NCI-H2107 treated with DMSO at 0.1 percent for 48 hours (cell line): ENCODE results near the gene PJA2.

Experiments used
- DNase-seq: peaks from one replicate; lab custom pipeline; 2025; ENCODE audit not compliant: unreplicated experiment; lab: John Stamatoyannopoulos, UW

PJA2 gene

GRCh38 chr5:109410389-109411148 is 795 bp upstream of the PJA2 start:
- peak; percentile 12 for DNase-seq

GRCh38 chr5:109408991-109409843 is 557 bp downstream of the PJA2 start:
- peak; percentile 36 for DNase-seq

GRCh38 chr5:109407913-109408312 is 1.9 kb downstream of the PJA2 start:
- DNase-seq = no peak

- no peak for DNase-seq
Measured at GRCh38 chr5:109406719-109407118, 3.1 kb downstream of the PJA2 start.

DNA sequence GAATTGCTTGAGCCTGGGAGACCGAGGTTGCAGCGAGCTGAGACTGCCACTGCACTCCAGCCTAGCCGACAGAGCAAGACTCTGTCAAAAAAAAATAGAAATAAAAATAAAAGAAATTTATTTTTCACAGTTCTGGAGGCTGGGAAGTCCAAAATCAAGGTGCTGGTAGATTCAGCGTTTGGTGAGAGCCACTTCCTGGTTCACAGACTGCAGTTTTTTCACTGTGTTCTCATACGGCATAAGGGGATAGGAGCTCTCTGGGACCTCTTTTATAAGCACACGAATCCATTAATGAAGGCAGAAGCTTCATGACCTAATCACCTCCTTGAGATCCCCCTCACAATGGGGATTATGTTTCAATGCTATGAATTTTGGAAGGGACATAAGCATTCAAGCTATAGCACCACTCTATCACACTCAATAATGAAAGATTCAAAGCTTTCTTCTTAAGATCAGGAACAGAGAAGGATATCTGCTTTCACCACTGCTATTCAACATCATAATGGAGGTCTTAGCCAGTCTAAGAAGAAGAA is 5.3 kb downstream of the PJA2 start:
- no peak for DNase-seq

DNA sequence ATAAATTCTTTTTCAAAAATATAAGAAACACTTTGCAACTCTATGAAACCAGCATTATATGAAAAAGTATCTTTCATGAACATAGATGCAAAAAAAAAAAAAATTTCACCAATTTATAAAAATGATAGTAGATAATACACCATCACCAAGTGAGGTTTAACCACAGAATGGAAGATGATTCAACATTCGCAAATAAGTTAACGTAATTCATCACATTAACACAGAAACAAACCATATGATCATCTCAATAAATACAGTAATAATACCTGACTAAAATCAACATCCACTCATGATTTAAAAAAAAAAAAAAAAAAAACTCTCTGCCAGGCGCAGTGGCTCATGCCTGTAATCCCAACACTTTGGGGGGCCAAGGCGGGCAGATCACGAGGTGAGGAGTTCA is 6.3 kb downstream of the PJA2 start:
- no peak for DNase-seq

DNA sequence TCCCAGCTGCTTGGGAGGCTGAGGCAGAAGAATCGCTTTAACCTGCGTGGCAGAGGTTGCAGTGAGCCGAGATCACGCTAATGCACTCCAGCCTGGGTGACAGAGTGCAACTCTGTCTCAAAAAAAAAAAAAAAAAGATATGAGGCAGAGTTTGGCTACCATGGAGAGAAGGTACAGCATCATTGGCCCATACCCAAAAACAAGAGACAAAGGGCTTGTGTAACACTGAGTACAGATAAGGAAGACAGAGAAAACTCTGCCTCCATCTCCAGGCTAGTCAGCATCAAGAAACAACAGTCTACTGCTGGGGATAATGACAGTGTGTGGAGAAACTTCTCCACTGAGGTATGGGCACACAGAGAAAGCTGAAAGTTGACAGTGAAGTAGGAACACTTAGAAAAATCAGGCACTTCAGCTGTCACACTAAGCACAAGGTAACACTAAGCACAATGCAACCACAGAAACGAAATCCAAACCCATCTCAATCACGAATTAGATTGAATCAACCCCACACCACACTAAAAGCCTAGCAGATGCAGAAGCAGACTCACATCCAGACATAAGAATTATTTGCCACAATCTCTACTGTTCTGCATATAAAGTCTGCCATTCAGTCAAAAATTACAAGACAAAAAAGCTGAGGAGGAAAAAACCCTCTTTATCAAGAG is 10.5 kb downstream of the PJA2 start:
- DNase-seq = no peak

GRCh38 chr5:109396965-109397364 is 12.8 kb downstream of the PJA2 start:
- DNase-seq = no peak

GRCh38 chr5:109394806-109395205 is 15.0 kb downstream of the PJA2 start:
- DNase-seq = no peak

DNA sequence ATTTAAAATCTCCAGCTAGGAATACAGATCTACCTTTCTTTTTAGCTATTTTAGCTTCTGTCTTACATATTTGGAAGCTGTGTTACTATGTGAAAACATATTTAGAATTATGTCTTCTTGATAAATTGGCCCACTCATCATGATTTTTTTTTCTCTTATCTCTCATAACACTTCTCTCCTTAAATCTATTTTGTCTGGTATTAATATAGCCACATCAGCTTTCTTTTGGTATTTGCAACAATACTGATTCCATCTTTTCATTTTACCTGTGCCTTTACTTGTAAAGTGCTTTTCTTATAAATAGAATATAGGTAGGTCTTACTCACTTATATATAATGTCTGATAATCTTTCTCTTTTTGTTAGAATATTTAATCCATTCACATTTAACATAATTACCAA is 19.6 kb downstream of the PJA2 start:
- no peak for DNase-seq

DNA sequence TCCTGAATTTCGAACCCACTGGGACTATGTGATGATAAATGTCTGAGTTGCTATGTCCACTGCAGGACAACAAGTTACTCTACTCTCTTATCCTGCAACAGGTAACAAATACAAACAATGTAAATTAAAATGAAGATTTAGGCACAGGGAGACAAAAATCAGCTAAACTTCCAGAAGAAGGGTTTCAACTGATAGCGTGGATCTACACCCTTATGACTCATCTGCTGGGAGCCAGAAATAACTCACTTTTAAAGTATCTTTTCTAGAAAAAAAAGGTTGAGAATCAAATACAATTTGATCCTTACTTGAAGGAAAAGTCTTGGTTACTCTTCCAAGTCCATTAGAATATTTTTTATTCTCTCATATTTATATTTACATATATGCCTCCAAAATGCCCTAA is 21.4 kb downstream of the PJA2 start:
- DNase-seq = no peak

DNA sequence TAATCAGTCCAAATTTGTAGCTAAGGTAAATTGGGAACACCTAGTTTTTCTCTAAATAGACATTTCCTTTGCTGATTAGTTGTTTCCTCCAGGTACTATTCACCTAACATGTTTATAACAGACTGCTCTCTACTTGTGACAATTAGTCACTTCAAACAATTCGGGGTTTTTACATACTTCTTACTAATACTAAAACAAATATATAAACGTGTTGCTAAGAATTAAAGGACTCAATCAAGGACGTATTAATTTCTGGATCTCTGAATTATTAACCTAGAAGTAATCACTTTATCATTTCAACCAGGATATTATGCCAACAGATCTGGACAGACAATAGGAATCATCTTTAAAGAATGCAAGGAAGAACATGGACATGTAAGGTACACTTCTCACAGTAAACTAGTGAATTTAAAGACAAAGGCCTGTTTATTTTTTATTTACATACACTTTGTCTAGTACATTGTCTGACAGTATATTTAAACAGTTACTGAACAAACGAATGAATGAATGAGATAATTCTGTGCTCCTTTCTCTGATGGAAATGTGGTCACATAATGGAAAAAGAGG is 22.3 kb downstream of the PJA2 start:
- no peak for DNase-seq

DNA sequence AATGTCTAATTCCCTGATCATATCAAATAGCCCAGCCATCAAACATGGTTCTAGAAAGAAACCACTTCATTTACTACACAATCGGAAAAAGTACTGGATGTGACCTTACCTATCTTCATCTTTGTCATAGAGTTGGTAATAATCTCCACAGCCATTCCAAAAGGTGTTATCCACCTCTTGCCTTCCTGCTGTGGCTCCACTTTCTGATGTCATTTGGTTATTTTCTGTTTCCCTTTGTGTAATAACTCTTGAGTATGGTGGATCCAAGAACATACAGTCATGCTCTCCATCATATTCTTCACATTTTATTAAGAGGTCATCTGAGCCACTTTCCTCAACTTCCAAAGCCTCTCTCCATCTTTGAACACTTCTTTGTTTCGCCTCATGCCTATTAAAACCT is 31.7 kb downstream of the PJA2 start:
- DNase-seq = no peak

- no peak for DNase-seq
Measured at GRCh38 chr5:109374625-109375024, 35.1 kb downstream of the PJA2 start.

- no peak for DNase-seq
Measured at GRCh38 chr5:109373932-109374331, 35.8 kb downstream of the PJA2 start.

DNA sequence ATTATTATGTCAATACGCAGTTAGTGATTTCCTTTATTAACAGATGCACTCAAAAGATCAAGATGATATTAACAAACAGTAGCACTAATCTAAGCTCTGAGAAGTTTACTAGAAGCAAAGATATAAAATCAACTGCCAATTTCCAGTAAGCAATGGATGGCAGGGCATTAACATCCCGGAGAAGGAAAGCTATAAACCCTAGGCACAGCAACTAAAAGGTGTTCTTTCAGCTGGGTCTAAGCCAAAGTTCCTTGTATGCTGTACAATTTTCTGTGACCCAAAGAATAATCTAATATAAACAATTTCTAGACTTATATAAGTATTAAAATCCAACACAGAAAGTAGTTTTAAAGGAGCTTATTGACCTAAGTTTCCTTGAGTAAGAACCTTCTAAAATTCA is 39.4 kb downstream of the PJA2 start:
- DNase-seq = no peak

DNA sequence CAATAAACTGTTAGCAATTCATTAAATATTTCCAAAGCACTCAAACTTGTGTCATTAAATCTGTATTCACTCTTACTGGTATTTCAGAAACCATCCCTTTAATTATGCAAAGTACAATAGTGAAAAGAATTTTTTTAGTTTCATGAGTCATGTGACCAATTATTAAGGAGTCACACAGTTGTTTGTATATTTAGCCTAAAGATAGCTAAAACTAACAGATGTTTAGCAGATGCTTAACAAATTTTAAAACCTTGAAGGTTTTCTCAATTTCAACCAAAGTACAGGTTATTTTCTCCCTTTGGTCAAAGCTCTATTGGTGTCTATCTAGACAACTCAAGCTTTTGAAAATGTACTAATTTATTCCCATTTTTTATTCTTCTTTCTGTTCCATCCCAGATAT is 44.1 kb downstream of the PJA2 start:
- no peak for DNase-seq

- no peak for DNase-seq
Measured at GRCh38 chr5:109364977-109365376, 44.8 kb downstream of the PJA2 start.

DNA sequence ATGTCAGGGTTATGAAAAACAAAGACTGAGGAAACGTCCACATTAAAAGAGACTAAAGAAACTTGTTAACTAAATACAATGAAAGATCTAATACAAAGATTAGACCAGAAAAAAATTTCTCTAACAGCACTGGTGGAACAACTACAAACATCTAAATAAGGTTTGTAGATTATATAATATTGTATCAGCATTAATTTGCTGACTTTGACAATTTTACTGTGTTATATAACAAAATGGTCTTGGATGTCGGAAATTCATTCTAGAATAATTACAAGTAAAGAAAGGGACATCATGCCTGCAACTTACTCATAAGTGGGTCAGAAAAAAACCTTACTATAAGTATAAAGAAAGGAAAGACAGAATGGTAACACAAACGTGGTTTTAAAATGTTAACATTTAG is 50.1 kb downstream of the PJA2 start:
- no peak for DNase-seq

DNA sequence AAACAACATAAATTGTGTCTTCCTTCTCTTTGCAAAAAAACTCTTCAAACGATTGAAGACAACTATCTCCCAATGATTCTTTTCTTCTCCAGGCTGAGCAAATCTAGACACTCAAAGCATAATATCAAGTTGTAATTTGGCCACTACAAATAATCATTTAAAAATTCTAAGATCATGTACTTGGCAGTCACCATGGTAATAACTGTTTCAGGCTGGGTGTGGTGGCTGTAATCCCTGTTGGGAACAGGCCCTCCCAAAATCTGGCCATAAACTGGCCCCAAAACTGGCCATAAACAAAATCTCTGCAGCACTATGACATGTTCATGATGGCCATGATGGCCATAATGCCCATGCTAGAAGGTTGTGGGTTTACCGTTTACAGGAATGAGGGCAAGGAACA is 52.0 kb downstream of the PJA2 start:
- no peak for DNase-seq

- DNase-seq = no peak
Measured at GRCh38 chr5:109354761-109355160, 55.0 kb downstream of the PJA2 start.
